Midbrain (tissue), 1 donor: Measurements from ENCODE around the gene SQOR.

Experiments used
- DNase-seq: peaks from one replicate; lab custom pipeline; 2025; lab: John Stamatoyannopoulos, UW

The SQOR gene

GRCh38 chr15:45634432-45635190, at the start of gene SQOR:
Gene SQOR, plus strand, starts transcription at chr15:45635029. Its CDS starts 23,895 bp downstream, at chr15:45658924.
- peak; percentile 45 for DNase-seq

GRCh38 chr15:45585069-45585791, 49.6 kb upstream of the SQOR start:
- no peak for DNase-seq

GRCh38 chr15:45586125-45586524, 48.7 kb upstream of the SQOR start:
- DNase-seq: no peak

DNA sequence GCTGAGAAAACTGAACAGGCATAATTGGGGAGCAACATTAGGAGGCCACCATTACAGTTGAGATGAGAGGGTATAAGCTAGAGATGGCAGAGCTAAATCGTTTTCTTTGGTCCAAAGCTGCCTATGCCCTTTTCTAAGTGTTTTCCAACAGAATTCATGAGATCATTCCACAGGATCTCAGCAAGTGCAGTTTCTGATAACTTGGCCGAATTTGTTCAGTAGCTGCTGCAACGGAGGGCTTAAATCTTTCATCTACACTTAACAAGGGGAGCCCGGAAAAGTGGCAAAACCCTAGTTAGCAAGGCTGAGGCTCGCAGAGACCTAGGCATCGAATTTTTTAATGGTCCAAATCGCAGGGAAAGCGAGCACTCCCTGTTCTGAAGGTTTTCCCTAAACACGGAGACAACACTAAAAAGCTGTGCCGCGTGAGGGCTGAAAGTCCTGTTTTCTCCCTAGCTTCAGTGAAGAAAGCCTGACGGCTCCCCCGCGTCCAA, 48.2 kb upstream of the SQOR start:
- no peak for DNase-seq

DNA sequence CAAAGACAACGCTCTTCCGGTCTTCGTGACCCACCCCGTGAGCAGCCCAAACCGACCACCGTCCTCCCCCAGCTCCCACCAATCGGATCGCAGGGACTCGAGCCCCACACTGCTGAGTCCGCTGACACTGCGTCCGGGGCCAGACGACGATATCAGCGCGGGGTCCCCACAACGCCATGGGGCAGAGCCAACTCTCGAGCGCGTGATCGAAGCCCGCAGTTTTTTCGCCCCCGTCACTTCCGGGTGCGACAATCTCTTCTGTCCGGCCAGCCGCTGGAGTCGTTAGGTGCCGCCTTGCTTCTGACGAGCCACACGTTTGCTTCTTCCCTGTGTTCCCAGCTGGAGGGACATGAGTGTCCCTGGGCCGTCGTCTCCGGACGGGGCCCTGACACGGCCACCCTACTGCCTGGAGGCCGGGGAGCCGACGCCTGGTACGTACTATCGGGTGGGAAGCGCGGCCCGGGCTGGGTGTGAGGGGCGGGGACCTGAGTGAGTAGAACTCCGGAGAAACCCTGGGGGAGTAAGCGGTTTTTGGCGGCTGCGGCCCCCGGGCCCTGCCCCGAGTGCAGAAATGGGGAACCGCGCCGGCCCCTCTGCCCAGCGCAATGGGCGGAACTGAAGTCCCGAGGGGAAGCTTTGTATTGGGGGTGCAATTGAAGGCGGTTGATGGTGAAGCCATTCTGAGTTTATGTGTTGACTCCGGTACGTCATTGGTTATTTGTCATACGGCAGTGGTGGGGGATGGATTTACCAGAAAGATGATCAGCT, 47.5 kb upstream of the SQOR start, which contains the start of gene BLOC1S6:
TSS of gene BLOC1S6 (plus strand) at position 285 of the 768 bp plus-strand sequence. CDS start at position 350, 65 bp downstream.
- DNase-seq: peak; percentile 92

DNA sequence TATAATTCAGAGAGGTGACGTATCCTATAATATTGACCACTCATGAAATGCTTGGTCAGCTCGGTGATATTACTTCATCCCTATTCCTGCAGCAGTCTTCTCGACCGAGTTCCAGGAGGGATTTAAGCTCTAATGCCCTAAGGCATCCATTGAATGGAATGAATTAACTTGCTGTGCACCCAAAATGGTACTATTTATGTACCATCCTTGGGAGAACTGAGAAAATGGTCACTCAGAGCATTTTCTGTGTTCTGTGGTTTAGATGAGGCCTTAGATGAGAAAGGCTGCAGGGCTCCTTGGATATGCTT, 47.0 kb upstream of the SQOR start:
- DNase-seq: no peak

GRCh38 chr15:45588219-45588875, 46.5 kb upstream of the SQOR start:
- DNase-seq: no peak

- no peak for DNase-seq
Measured at GRCh38 chr15:45589256-45589655, 45.6 kb upstream of the SQOR start.

GRCh38 chr15:45594319-45594718, 40.5 kb upstream of the SQOR start:
- DNase-seq: no peak

- no peak for DNase-seq
Measured at GRCh38 chr15:45594835-45595530, 39.8 kb upstream of the SQOR start.

- DNase-seq: no peak
Measured at GRCh38 chr15:45603881-45604280, 30.9 kb upstream of the SQOR start.

DNA sequence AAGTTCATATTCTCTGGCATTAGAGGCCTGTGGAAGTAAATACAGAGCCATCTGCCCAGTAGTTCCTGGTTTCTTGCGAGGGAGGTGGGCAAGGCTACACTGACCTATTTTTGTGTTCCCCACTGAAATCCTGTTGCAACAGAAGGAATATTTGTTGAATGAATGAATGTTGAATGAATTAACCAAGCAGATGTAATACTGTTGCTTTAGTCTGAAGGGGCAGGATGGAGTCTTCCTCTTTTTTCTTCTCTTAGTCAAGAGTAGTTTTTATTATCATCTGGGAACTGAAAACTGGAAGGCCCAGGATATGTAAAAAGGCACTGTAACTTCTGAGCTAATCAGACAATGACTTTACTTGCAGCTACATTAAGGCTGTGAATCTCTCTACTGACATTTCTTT, 30.5 kb upstream of the SQOR start:
- no peak for DNase-seq

GRCh38 chr15:45606413-45606812, 28.4 kb upstream of the SQOR start:
- DNase-seq: no peak

GRCh38 chr15:45606841-45607240, 28.0 kb upstream of the SQOR start:
- DNase-seq: no peak

DNA sequence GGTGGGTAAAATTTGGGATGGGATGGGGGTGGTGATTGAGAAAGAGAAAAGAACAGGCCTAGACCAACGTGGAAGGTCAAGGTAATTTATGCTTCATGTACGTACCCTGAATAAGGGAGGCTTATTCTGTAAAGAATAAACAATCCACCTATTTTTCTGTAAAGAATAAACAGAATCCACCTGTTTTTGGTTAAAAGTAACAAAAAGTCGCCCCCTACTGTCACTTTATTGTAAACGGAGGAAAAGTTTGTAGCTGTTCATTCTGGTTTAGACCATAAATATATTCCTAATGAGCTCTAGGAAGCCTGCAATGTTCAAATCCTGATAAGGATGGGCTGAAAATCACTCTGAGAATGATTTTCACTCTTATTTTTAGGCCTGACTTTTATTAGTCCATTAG, 23.5 kb upstream of the SQOR start:
- DNase-seq: peak; percentile 35

GRCh38 chr15:45612790-45613415, 21.9 kb upstream of the SQOR start:
- no peak for DNase-seq

DNA sequence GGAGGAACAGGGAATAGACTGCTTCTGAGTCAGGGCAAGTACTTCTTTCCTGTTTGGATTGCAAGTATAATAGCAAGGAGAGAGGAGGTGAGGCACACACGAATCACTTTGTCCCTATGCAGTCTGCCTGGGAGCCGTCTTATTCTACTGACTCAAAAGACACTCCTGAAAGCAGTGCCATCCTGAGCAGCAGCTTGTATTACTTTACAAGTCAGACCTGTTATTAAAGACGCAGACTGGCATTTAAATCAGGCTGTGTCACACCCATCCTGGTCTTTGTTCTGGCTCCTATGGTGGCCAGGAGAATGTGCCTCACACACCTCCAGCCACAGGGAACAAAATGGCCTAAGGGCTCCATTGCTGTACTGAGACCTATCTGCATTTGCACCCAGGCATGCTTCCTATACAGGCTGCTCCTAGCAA, 17.9 kb upstream of the SQOR start:
- DNase-seq: no peak

- DNase-seq: no peak
Measured at GRCh38 chr15:45618813-45619212, 16.0 kb upstream of the SQOR start.

GRCh38 chr15:45628136-45628535, 6.7 kb upstream of the SQOR start:
- DNase-seq: no peak

- DNase-seq: no peak
Measured at GRCh38 chr15:45630917-45631691, 3.7 kb upstream of the SQOR start.
